Frontal cortex (tissue), 4 donors: ENCODE measurements around the gene CCR5AS. TPM values are rescaled to one million over a fixed set of nuclear protein-coding genes. Genes with fewer than 3 reads are reported as not detected.
"Not testable (repeated sequence)": the region's sequence is repeated elsewhere in the genome, so short reads cannot be mapped to it uniquely, and the experiment has no call there.

Experiments used
- DNase-seq, 2 donors: peaks; one replicate each; pipeline ENCODE4 v3.0.0; 2012; ENCODE audit warnings: low spot score in 2 of 2
- FAIRE-seq: peaks from 2 replicates; lab custom pipeline; 2012; peaks lifted over from hg19 to GRCh38; lab: Jason Lieb, UNC
- total RNA-seq: library from RNA; depleted of rRNA; stranded (reverse); fragments of >200 nt; gene quantifications from one replicate; pipeline ENCODE4 v1.2.3, GENCODE V29; 2014
- donor health status: control.
- donor health status: control.
- donor health status: control.

The CCR5AS gene

DNA sequence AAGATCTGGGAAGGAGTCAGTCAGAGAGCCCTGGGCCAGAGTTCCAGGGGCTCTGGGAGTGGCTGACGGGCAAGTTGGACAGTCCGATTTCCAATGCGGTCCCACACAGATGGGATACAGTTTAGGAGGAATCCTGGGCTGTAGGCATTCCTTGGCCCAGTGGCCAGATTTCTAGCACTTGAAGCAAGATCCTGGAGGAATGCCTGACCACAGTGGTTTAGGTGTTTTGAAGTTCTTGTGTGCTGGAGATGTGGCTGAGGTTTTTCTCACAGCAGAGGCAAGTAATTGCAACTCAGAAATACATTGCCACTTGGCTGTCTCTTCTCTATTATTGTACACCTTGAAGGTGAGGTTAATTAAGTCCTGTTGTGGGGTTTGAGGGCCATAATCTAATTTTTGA, 76.2 kb downstream of the CCR5AS start:
- FAIRE-seq, DNase-seq: not testable (repeated sequence)

DNA sequence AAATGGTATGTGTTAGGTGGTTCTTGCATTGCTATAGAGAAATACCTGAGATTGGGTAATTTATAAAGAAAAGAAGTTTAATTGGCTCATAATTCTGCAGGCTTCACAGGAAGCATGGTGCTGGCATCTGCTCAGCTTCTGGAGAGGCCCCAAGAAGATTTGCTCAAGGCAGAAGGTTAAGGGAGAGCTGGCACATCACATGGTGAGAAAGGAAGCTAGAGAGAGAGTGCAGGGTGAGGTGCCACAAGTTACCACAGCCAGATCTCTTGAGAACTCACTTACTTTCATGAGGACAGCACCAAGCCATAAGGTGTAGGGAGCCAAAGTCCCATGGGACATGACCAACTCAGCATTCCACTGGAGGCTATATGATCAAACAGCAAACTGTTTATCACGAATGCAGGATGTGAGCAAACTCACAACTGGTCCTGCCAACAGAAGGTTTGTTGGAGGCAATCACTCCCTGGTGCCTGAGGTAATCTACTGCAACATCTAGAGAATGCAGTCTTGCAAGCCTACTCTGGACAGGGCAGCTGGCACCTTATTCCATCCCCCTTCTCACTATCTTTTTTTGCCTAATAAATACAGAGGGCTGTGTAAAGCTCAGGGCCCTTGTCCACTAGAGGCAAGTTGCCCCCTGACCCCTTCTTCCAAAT, 81.1 kb downstream of the CCR5AS start:
- no peak for FAIRE-seq
- no peak for DNase-seq

- FAIRE-seq: no peak
- no peak for DNase-seq
These were observed 82.8 kb downstream of the CCR5AS start for GRCh38 chr3:46324036-46324435.

- DNase-seq: no peak
- no peak for FAIRE-seq
These were observed 85.3 kb downstream of the CCR5AS start for GRCh38 chr3:46321461-46322104.

GRCh38 chr3:46318207-46318927, 88.5 kb downstream of the CCR5AS start:
- DNase-seq: no peak
- FAIRE-seq: no peak

GRCh38 chr3:46316206-46316605, 90.7 kb downstream of the CCR5AS start:
- DNase-seq (no peak), FAIRE-seq (no peak)

- no peak for DNase-seq
- no peak for FAIRE-seq
These were observed 92.3 kb downstream of the CCR5AS start for GRCh38 chr3:46314517-46314916.

Other genes starting within 250 kb of the CCR5AS start
- 1.6 TPM for gene CCR1, start 198.8 kb downstream of the CCR5AS start, total RNA-seq
- not detected for gene CCR3, start 164.6 kb downstream of the CCR5AS start, total RNA-seq
- gene CCR2, start 53.0 kb downstream of the CCR5AS start, total RNA-seq: 0.41 TPM
- under 0.01 TPM for gene CCR5, start 36.1 kb downstream of the CCR5AS start, total RNA-seq
- gene CCRL2, start 193 bp upstream of the CCR5AS start, total RNA-seq: 0.41 TPM
- gene LTF, start 57.8 kb upstream of the CCR5AS start, total RNA-seq: 0.41 TPM
- not detected for gene RTP3, start 90.9 kb upstream of the CCR5AS start, total RNA-seq
- 2.4 TPM for gene LRRC2, start 159.2 kb upstream of the CCR5AS start, total RNA-seq
- not detected for gene FAM240A, start 205.5 kb upstream of the CCR5AS start, total RNA-seq